ENCODE measurements around the gene ZNF385B.

DNA sequence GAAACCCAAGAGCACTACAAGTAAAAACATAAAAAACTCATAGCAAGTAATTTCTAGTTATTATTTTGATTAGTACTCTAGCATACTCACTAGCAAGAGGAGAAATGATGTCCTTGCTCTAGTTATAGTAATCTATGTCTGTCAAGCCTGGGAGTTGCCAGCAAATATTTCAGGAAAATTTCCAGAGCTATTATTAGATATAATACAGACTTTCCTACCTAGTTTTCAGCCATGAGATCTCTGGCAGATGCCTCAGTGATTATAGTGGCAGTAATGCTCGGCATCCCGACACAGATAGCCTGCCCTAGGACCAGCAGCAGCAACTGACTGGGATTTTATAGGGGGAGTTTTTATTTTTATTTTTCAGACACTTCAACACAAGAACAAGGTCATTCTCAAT is 224.4 kb downstream of the ZNF385B start:
- TF ChIP-seq MYNN (IDR thresholded peaks at IDR 0.05) (no peak), MYNN (CRISPR knock-in tag; IDR thresholded peaks at IDR 0.05) (no peak), ELF4 (CRISPR knock-in tag; IDR thresholded peaks at IDR 0.05) (no peak), POLR2A (conservative IDR thresholded peaks at IDR 0.05) (no peak), SMARCB1 (IDR thresholded peaks at IDR 0.05; ENCODE audit: insufficient read length, low read depth) (no peak), RNF2 (IDR thresholded peaks at IDR 0.05) (no peak), KAT7 (CRISPR knock-in tag; IDR thresholded peaks at IDR 0.05; ENCODE audit: borderline replicate concordance) (no peak), ZFP30 (CRISPR knock-in tag; IDR thresholded peaks at IDR 0.05; ENCODE audit: borderline replicate concordance) (no peak)
- TF ChIP-seq, protein P1, sequence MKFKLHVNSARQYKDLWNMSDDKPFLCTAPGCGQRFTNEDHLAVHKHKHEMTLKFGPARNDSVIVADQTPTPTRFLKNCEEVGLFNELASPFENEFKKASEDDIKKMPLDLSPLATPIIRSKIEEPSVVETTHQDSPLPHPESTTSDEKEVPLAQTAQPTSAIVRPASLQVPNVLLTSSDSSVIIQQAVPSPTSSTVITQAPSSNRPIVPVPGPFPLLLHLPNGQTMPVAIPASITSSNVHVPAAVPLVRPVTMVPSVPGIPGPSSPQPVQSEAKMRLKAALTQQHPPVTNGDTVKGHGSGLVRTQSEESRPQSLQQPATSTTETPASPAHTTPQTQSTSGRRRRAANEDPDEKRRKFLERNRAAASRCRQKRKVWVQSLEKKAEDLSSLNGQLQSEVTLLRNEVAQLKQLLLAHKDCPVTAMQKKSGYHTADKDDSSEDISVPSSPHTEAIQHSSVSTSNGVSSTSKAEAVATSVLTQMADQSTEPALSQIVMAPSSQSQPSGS (CRISPR knock-in tag; IDR thresholded peaks at IDR 0.05) = no peak
